Suprapubic skin (tissue), 4 donors: ENCODE measurements around the gene MRPS35. TPM values are rescaled to one million over a fixed set of nuclear protein-coding genes. Genes with fewer than 3 reads are reported as not detected.

Experiments used
- DNase-seq, 2 donors: peaks; one replicate each; pipeline ENCODE4 v3.0.0-alpha.2; 2019; ENCODE audit warnings: low spot score in 2 of 2
- H3K27ac ChIP-seq: fragments of 200-600 bp; sonication (generic); one replicate; pipeline ENCODE4 v1.5.1; 2019
- H3K27me3 ChIP-seq: fragments of 200-600 bp; sonication (generic); one replicate; pipeline ENCODE4 v1.5.1; 2019
- H3K36me3 ChIP-seq: fragments of 200-600 bp; sonication (generic); one replicate; pipeline ENCODE4 v1.5.1; 2019
- H3K4me1 ChIP-seq: fragments of 200-600 bp; sonication (generic); one replicate; pipeline ENCODE4 v1.5.1; 2019
- H3K4me3 ChIP-seq: fragments of 200-600 bp; sonication (generic); one replicate; pipeline ENCODE4 v1.5.1; 2019; ENCODE audit warnings: mild to moderate bottlenecking
- H3K9me3 ChIP-seq: fragments of 200-600 bp; sonication (generic); one replicate; pipeline ENCODE4 v1.5.1; 2019
- EP300 ChIP-seq: sonication (generic); formaldehyde crosslinking; IDR thresholded peaks from one replicate; pipeline ENCODE4 v1.6.1; 2017; ENCODE audit warnings: antibody characterized with exemption
- POLR2A ChIP-seq, 2 donors: fragments of 450-650 bp; IDR thresholded peaks; one replicate each; pipeline ENCODE4 v1.6.1; 2017; ENCODE audit warnings: antibody characterized with exemption in 2 of 2, mild to moderate bottlenecking in 2 of 2, moderate library complexity in 2 of 2
- POLR2AphosphoS5 ChIP-seq, 3 donors: sonication (generic); formaldehyde crosslinking; IDR thresholded peaks; one replicate each; pipeline ENCODE4 v1.6.1; 2017; ENCODE audit warnings: antibody characterized with exemption in 3 of 3
- WGBS: methylation state at CpG from one replicate; pipeline ENCODE4 v1.1.5; 2018; 5-methylcytosine and 5-hydroxymethylcytosine counted together
- total RNA-seq, 4 donors: library from RNA; depleted of rRNA; stranded (reverse); fragments of >200 nt; gene quantifications; one replicate each; pipeline ENCODE4 v1.1.0, GENCODE V29; 2016
- TF ChIP-seq, protein P1 (sequence below), 2 donors: fragments of 200-600 bp in 1 of 2; fragments of 450-650 bp in 1 of 2; sonication (generic) in 1 of 2; IDR thresholded peaks; one replicate each; pipeline ENCODE4 v1.5.1; 2016 to 2019; ENCODE audit warnings: antibody characterized with exemption in 2 of 2, mild to moderate bottlenecking in 1 of 2, moderate library complexity in 1 of 2

MRPS35 gene
- total RNA-seq, 4 donors from 2014 or later = 35.6 to 65.8 (median 40.1) TPM

DNA sequence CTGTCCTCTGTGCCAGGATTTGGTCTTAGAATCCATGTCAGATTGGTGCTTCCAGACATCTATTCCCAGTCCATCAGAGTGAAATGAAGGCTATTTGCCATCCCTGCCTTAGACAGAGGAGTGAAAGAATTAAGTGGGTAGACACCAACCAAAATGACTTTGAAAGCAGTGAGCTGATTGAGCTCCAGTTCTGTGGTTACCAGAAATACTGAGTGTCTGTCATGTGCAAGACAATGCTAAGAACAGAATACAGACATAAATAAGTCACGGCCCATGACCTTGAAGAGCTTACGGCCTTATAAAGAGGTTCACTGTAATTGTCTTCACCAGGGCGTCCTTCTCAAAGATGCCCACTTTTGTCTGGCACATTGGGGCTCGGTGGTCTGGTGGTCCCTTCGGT lies 91.0 kb downstream of the MRPS35 start:
- Histone ChIP-seq H3K9me3 (no peaks in the 10 kb centered on the region), H3K27me3 (no peaks in the 10 kb centered on the region), H3K36me3 (peaks cover 25% of the 10 kb centered on the region), H3K4me3 (no peak overlapping the region), H3K27ac (no peak overlapping the region), H3K4me1 (no peaks in the 10 kb centered on the region)
- 90% methylated on average over 5 of the region's 5 CpGs for WGBS
- DNase-seq = no peak
- no peak for TF ChIP-seq EP300
- TF ChIP-seq, protein P1, sequence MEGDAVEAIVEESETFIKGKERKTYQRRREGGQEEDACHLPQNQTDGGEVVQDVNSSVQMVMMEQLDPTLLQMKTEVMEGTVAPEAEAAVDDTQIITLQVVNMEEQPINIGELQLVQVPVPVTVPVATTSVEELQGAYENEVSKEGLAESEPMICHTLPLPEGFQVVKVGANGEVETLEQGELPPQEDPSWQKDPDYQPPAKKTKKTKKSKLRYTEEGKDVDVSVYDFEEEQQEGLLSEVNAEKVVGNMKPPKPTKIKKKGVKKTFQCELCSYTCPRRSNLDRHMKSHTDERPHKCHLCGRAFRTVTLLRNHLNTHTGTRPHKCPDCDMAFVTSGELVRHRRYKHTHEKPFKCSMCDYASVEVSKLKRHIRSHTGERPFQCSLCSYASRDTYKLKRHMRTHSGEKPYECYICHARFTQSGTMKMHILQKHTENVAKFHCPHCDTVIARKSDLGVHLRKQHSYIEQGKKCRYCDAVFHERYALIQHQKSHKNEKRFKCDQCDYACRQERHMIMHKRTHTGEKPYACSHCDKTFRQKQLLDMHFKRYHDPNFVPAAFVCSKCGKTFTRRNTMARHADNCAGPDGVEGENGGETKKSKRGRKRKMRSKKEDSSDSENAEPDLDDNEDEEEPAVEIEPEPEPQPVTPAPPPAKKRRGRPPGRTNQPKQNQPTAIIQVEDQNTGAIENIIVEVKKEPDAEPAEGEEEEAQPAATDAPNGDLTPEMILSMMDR (IDR thresholded peaks at IDR 0.05) = no peak
- no peak for TF ChIP-seq POLR2A (IDR thresholded peaks at IDR 0.05)
- no peak for TF ChIP-seq POLR2AphosphoS5 (IDR thresholded peaks at IDR 0.05)

DNA sequence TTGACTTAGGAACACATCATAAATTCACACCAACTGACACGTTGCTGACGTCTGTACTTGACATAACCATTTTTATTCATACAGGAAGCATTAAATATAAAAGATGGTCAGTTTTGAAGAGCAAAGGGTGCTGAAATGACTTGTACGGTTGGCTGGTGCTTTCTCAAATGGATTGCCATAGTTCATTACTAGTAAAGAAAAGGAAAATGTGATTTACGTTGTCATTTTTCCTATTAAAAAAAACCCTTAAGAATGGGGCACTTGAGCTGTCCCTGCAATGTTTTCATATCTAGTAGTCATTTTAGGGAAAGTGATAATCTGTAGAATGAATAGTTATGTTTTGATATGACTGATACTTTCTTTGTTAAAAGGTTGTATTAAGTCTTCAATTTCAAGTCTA lies 91.9 kb downstream of the MRPS35 start:
- no peaks in the 10 kb centered on the region for H3K4me1 ChIP-seq
- no peak overlapping the region for H3K4me3 ChIP-seq
- peaks cover 18% of the 10 kb centered on the region for H3K36me3 ChIP-seq
- TF ChIP-seq EP300 = no peak
- TF ChIP-seq, protein P1 (IDR thresholded peaks at IDR 0.05) = no peak
- no peak overlapping the region for H3K27ac ChIP-seq
- no peaks in the 10 kb centered on the region for H3K27me3 ChIP-seq
- WGBS = 67% methylated on average over 4 of the region's 4 CpGs
- DNase-seq = no peak
- H3K9me3 ChIP-seq = no peaks in the 10 kb centered on the region

DNA sequence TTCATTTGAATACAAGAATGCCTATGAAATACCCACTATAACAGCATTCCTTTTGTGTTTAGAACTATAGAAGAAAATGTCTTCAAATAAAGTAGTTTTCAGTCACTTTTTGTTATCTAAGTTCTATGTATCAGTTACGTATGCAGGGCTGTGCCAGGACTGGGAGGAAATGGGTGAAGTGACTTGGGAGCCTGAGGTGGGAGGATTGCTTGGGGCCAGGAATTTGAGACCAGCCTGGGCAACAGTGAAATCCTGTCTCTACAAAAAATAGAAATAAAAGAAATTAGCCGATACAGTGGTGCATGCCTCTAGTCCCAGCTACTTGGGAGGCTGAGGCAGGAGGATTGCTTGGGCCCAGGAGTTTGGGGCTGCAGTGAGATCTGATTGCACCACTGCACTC lies 92.3 kb downstream of the MRPS35 start:
- no peak for TF ChIP-seq EP300
- no peak for TF ChIP-seq POLR2AphosphoS5 (IDR thresholded peaks at IDR 0.05)
- TF ChIP-seq, protein P1 (IDR thresholded peaks at IDR 0.05) = no peak
- TF ChIP-seq POLR2A (IDR thresholded peaks at IDR 0.05) = no peak
- H3K27me3 ChIP-seq = no peaks in the 10 kb centered on the region
- H3K9me3 ChIP-seq = no peaks in the 10 kb centered on the region
- no peak for DNase-seq
- H3K27ac ChIP-seq = no peak overlapping the region
- peaks cover 14% of the 10 kb centered on the region for H3K36me3 ChIP-seq
- H3K4me3 ChIP-seq = no peak overlapping the region
- WGBS = 86% methylated on average over 2 of the region's 2 CpGs
- no peaks in the 10 kb centered on the region for H3K4me1 ChIP-seq

DNA sequence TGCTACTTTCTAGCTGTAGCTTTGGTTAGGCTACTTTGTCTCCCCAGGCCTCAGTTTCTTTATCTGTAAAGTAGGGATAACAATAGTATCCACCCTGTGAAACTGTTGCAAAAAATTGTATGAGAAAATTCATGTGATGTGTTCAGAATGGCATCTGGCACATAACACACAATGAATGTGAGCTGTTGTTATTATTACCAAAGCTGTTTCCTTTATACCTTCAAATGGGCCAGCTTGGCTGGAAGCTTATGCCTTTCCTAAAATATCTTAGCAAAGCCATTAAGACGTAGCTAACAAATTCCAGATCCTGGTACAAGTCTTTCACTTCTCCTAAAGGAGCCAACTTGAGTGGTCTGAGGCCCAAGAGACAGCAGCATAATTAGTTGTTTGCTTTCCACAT lies 94.6 kb downstream of the MRPS35 start:
- no peak overlapping the region for H3K27ac ChIP-seq
- H3K9me3 ChIP-seq = no peaks in the 10 kb centered on the region
- no peak for DNase-seq
- H3K4me1 ChIP-seq = no peaks in the 10 kb centered on the region
- H3K4me3 ChIP-seq = no peak overlapping the region
- WGBS = 55% methylated on average over 1 of the region's 1 CpG
- no peaks in the 10 kb centered on the region for H3K27me3 ChIP-seq
- H3K36me3 ChIP-seq = no peaks in the 10 kb centered on the region
- TF ChIP-seq POLR2A (IDR thresholded peaks at IDR 0.05) (no peak), POLR2AphosphoS5 (IDR thresholded peaks at IDR 0.05) (no peak), EP300 (no peak)
- TF ChIP-seq, protein P1 (IDR thresholded peaks at IDR 0.05) = no peak

Other genes with a start within 250 kb of the MRPS35 start
- 100 to 1,000 TPM in 1 of 4 donors, 10 to 100 TPM in 3; 48.6 to 148 (median 74.8) TPM for gene PPFIBP1, start 186.6 kb upstream of the MRPS35 start, total RNA-seq
- gene REP15, start 14.4 kb upstream of the MRPS35 start, total RNA-seq = 1 to 10 TPM in 3 of 4 donors, under 1 TPM in 1; 0.99 to 2.1 (median 1.5) TPM
- gene KLHL42, start 69.4 kb downstream of the MRPS35 start, total RNA-seq = 10 to 100 TPM; 14.0 to 30.3 (median 25.0) TPM
- gene MANSC4, start 69.4 kb downstream of the MRPS35 start, total RNA-seq = not detected